H1 (cell line): Measurements from ENCODE around the gene SETDB2. TPM values are rescaled to one million over a fixed set of nuclear protein-coding genes. Genes with fewer than 3 reads are reported as not detected.

Source experiments
- CTCF ChIA-PET: fragments of 300-600 bp; sonication (Branson Sonifier 250); formaldehyde crosslinking; loops from one replicate; lab custom pipeline; 2021; ENCODE audit not compliant: partially characterized antibody; lab: Charles Lee
- POLR2A ChIA-PET: fragments of 300-600 bp; sonication (Branson Sonifier 250); formaldehyde crosslinking; loops from one replicate; lab custom pipeline; 2021; ENCODE audit warnings: inconsistent platforms; ENCODE audit not compliant: partially characterized antibody; lab: Charles Lee
- DNase-seq, 2 experiments: peaks; one replicate each; pipeline versions ENCODE4 v3.0.0 to v3.0.0-alpha.2; 2010 to 2022; ENCODE audit warnings: low spot score in 2 of 2, low read depth in 1 of 2, mixed read lengths in 1 of 2
- FAIRE-seq: peaks from 2 replicates; lab custom pipeline; 2011; peaks lifted over from hg19 to GRCh38; lab: Jason Lieb, UNC
- H2AFZ ChIP-seq: 2 replicates; pipeline ENCODE4 v1.8.1; 2012; ENCODE audit warnings: low read length, inconsistent platforms
- H2AK5ac ChIP-seq: 2 replicates; pipeline ENCODE4 v1.6.1; 2013; ENCODE audit warnings: low read depth, low read length
- H2BK120ac ChIP-seq: replicated peaks from 2 replicates; pipeline ENCODE3; 2013; ENCODE audit warnings: low read depth, low read length, inconsistent platforms
- H2BK12ac ChIP-seq: 2 replicates; pipeline ENCODE4 v1.6.1; 2013; ENCODE audit warnings: low read depth, low read length
- H2BK15ac ChIP-seq: 2 replicates; pipeline ENCODE4 v1.6.1; 2013; ENCODE audit warnings: low read length
- H2BK20ac ChIP-seq: 2 replicates; pipeline ENCODE4 v1.6.1; 2013; ENCODE audit warnings: low read length
- H2BK5ac ChIP-seq: 2 replicates; pipeline ENCODE4 v1.6.1; 2013; ENCODE audit warnings: low read depth, low read length
- H3K14ac ChIP-seq: 2 replicates; pipeline ENCODE4 v1.6.1; 2013; ENCODE audit warnings: inconsistent platforms; ENCODE audit not compliant: insufficient read length
- H3K18ac ChIP-seq: 2 replicates; pipeline ENCODE4 v1.6.1; 2013; ENCODE audit warnings: low read length; ENCODE audit errors: extremely low read depth
- H3K23ac ChIP-seq: 2 replicates; pipeline ENCODE4 v1.6.1; 2013; ENCODE audit warnings: inconsistent platforms; ENCODE audit not compliant: insufficient read length
- H3K23me2 ChIP-seq: 2 replicates; pipeline ENCODE4 v1.6.1; 2013; ENCODE audit warnings: low read depth, low read length
- H3K27ac ChIP-seq: 2 replicates; pipeline ENCODE4 v1.6.1; 2011; ENCODE audit warnings: low read depth, low read length, inconsistent platforms
- H3K27me3 ChIP-seq, 4 experiments: replicated peaks in 1 of 4; 1 replicate in 1 of 4; 2 replicates in 3 of 4; pipeline versions ENCODE4 v1.6.1 to v1.8.1; 2011 to 2013; ENCODE audit warnings: low read length in 3 of 4, mild to moderate bottlenecking in 3 of 4, inconsistent platforms in 2 of 4, mixed read lengths in 2 of 4, moderate library complexity in 1 of 4; ENCODE audit not compliant: control insufficient read depth in 3 of 4, insufficient read depth in 3 of 4; ENCODE audit errors: extremely low read depth in 1 of 4
- H3K36me3 ChIP-seq, 4 experiments: 2 replicates each; pipeline versions ENCODE4 v1.6.1 to v1.8.1; 2011 to 2013; ENCODE audit warnings: mild to moderate bottlenecking in 4 of 4, low read length in 3 of 4, moderate library complexity in 2 of 4, control low read depth in 1 of 4, inconsistent platforms in 1 of 4; ENCODE audit not compliant: insufficient read depth in 4 of 4, control insufficient read depth in 2 of 4
- H3K4ac ChIP-seq: replicated peaks from 2 replicates; pipeline ENCODE3; 2013; ENCODE audit warnings: low read length, low read depth, mixed read lengths, inconsistent platforms; ENCODE audit not compliant: insufficient read length
- H3K4me1 ChIP-seq, 4 experiments: replicated peaks in 1 of 4; 1 replicate in 1 of 4; 2 replicates in 3 of 4; pipeline versions ENCODE4 v1.6.1 to v1.8.1; 2011 to 2013; ENCODE audit warnings: low read length in 3 of 4, inconsistent platforms in 2 of 4, mixed read lengths in 1 of 4; ENCODE audit not compliant: insufficient read depth in 4 of 4, control insufficient read depth in 3 of 4
- H3K4me2 ChIP-seq, 2 experiments: 2 replicates each; pipeline versions ENCODE4 v1.6.1 to v1.8.1; 2011 to 2013; ENCODE audit warnings: low read depth in 2 of 2, low read length in 2 of 2, control low read depth in 1 of 2, inconsistent platforms in 1 of 2, mild to moderate bottlenecking in 1 of 2; ENCODE audit not compliant: insufficient read depth in 1 of 2
- H3K4me3 ChIP-seq, 4 experiments: fragments of 200-600, 300-600 bp in 1 of 4; sonication (generic), shearing (Covaris generic), sonication (Bioruptor Twin) in 1 of 4; 2 replicates each; pipeline versions ENCODE4 v1.5.1 to v1.8.1; 2011 to 2016; ENCODE audit warnings: low read length in 4 of 4, low read depth in 3 of 4, control low read depth in 2 of 4, inconsistent platforms in 2 of 4, mild to moderate bottlenecking in 2 of 4, mixed read lengths in 1 of 4, moderate library complexity in 1 of 4; ENCODE audit not compliant: insufficient read depth in 2 of 4; ENCODE audit errors: extremely low read depth in 1 of 4
- H3K56ac ChIP-seq: replicated peaks from 2 replicates; pipeline ENCODE3; 2013; ENCODE audit warnings: low read depth, mild to moderate bottlenecking, mixed read lengths, low read length, inconsistent platforms; ENCODE audit not compliant: insufficient read length
- H3K79me1 ChIP-seq: 2 replicates; pipeline ENCODE4 v1.6.1; 2013; ENCODE audit warnings: low read depth, low read length, control low read depth
- H3K79me2 ChIP-seq, 2 experiments: 2 replicates each; pipeline versions ENCODE4 v1.6.1 to v1.8.1; 2012 to 2013; ENCODE audit warnings: low read length in 2 of 2, mild to moderate bottlenecking in 2 of 2, inconsistent platforms in 1 of 2; ENCODE audit not compliant: insufficient read depth in 2 of 2, control insufficient read depth in 1 of 2
- H3K9ac ChIP-seq, 4 experiments: replicated peaks in 1 of 4; 1 replicate in 1 of 4; 2 replicates in 3 of 4; pipeline versions ENCODE4 v1.6.1 to v1.8.1; 2011 to 2013; ENCODE audit warnings: low read depth in 3 of 4, low read length in 3 of 4, control low read depth in 2 of 4, mild to moderate bottlenecking in 2 of 4, moderate library complexity in 2 of 4, inconsistent platforms in 1 of 4; ENCODE audit errors: extremely low read depth in 1 of 4
- H3K9me3 ChIP-seq, 2 experiments: 2 replicates each; pipeline versions ENCODE4 v1.6.1 to v1.8.1; 2012 to 2013; ENCODE audit warnings: mild to moderate bottlenecking in 2 of 2, moderate library complexity in 2 of 2, control low read depth in 1 of 2, inconsistent platforms in 1 of 2, low read depth in 1 of 2, low read length in 1 of 2, mixed read lengths in 1 of 2; ENCODE audit not compliant: insufficient read depth in 2 of 2
- H4K20me1 ChIP-seq, 2 experiments: replicated peaks in 1 of 2; 2 replicates each; pipeline versions ENCODE3 to v1.8.1; 2011 to 2013; ENCODE audit warnings: inconsistent platforms in 2 of 2, low read length in 2 of 2, mild to moderate bottlenecking in 1 of 2; ENCODE audit not compliant: insufficient read depth in 2 of 2, control insufficient read depth in 1 of 2
- H4K5ac ChIP-seq: 2 replicates; pipeline ENCODE4 v1.6.1; 2013; ENCODE audit warnings: low read length, low read depth, mixed read lengths, inconsistent platforms; ENCODE audit not compliant: insufficient read length
- H4K8ac ChIP-seq: 2 replicates; pipeline ENCODE4 v1.8.0; 2013; ENCODE audit warnings: mild to moderate bottlenecking, moderate library complexity, low read length, inconsistent platforms; ENCODE audit not compliant: insufficient read depth; ENCODE audit errors: extremely low read depth
- H4K91ac ChIP-seq: replicated peaks from 2 replicates; pipeline ENCODE3; 2013; ENCODE audit warnings: low read length, mixed read lengths, inconsistent platforms; ENCODE audit not compliant: insufficient read length
- SIX5 ChIP-seq: IDR thresholded peaks from 2 replicates; pipeline ENCODE4 v1.6.1; 2011; ENCODE audit warnings: mild to moderate bottlenecking, low read depth, low read length
- TAF7 ChIP-seq: optimal IDR thresholded peaks from 2 replicates; pipeline ENCODE3; 2011; ENCODE audit warnings: low read depth, mild to moderate bottlenecking, inconsistent platforms, low read length, moderate library complexity, borderline replicate concordance
- WGBS, 2 experiments: shearing (Covaris generic) in 1 of 2; methylation state at CpG; one replicate each; pipeline versions ENCODE4 v1.1.6 to v1.1.7; 2013 to 2015; ENCODE audit warnings: low lambda C conversion rate in 2 of 2, mixed read lengths in 2 of 2, inconsistent platforms in 1 of 2, low coverage in 1 of 2, missing lambda C conversion rate in 1 of 2; ENCODE audit not compliant: insufficient replicate concordance in 2 of 2, insufficient coverage in 1 of 2, insufficient read length in 1 of 2; ENCODE audit errors: extremely low coverage in 1 of 2, missing lambda C conversion rate in 1 of 2; 5-methylcytosine and 5-hydroxymethylcytosine counted together
- polyA plus RNA-seq, 7 experiments: library from polyadenylated mRNA; depleted of rRNA in 3 of 7; stranded (reverse) in 5 of 7; unstranded in 2 of 7; fragments of >200 nt in 5 of 7; fragments of 200-250 nt in 2 of 7; gene quantifications; 1 replicate in 5 of 7; 2 replicates in 1 of 7; 4 replicates in 1 of 7; pipeline versions ENCODE4 v1.2.1 to v1.2.3, GENCODE V29; 2011 to 2013; ENCODE audit warnings: missing spikeins in 2 of 7, mixed read lengths in 2 of 7
- total RNA-seq: library from RNA; stranded (reverse); fragmentation: NEBNext Ultra II Directional; extraction: Animal tissue kit (Norgen Biotek cat#: 25700); gene quantifications from 2 replicates; pipeline ENCODE4 v1.2.1, GENCODE V29; 2021

Gene SETDB2
- total and polyA plus RNA-seq, 2 of the 8 experiments (the other 6 are each of a cell fraction or from before 2014, with no cell fraction given), result 1.2 to 6.1 TPM

- no peak for FAIRE-seq
- Histone ChIP-seq H2AK5ac (no peak overlapping the region), H3K4me3 (peak overlapping the region in 1 of 4 experiments; percentile 14; a peak in 1 of 8 replicates), H3K79me1 (no peaks in the 10 kb centered on the region), H3K9me3 (no peaks in the 10 kb centered on the region), H4K8ac (no peak overlapping the region), H3K9ac (no peak overlapping the region), H4K5ac (no peak overlapping the region), H3K56ac (no peak overlapping the region), H3K27ac (no peak overlapping the region), H2AFZ (no peak overlapping the region), H3K18ac (no peak overlapping the region), H3K14ac (no peak overlapping the region), H3K4me2 (no peak overlapping the region), H2BK15ac (no peak overlapping the region), H3K23ac (no peak overlapping the region), H3K79me2 (0 out of 4 replicates have a peak, but pooled peaks cover 0 to 4% of the 10 kb centered on the region in 2 experiments), H3K36me3 (no peaks in the 10 kb centered on the region), H4K91ac (no peak overlapping the region), H3K23me2 (peaks cover 12% of the 10 kb centered on the region), H3K4ac (no peak overlapping the region), H4K20me1 (no peaks in the 10 kb centered on the region), H2BK120ac (no peak overlapping the region), H2BK12ac (no peak overlapping the region), H3K4me1 (peaks cover 0 to 3% (median 0%) of the 10 kb centered on the region in 4 experiments; a peak in 1 of 7 replicates), H2BK5ac (no peak overlapping the region), H2BK20ac (no peak overlapping the region), H3K27me3 (no peaks in the 10 kb centered on the region)
- DNase-seq, result no peak
- TF ChIP-seq SIX5 (no peak), TAF7 (no peak)
- POLR2A ChIA-PET, result no interaction called here
- CTCF ChIA-PET, result interaction anchor here (0.9 kb wide), 1 partner anchor 160 kb away, joined by 3 read pairs; no protein-coding TSS in a partner anchor
- 76% methylated on average over 2 of the region's 2 CpGs; no CpG with 5 or more reads in 1 of the 2 experiments for WGBS, 2 experiments
Observed at GRCh38 chr13:49441846-49442245, 2.2 kb upstream of the SETDB2 start.
